CD4-positive, alpha-beta T cell treated with Interferon gamma for 1 hour (primary cell): ENCODE measurements around the gene MRTFA.
"Not testable (repeated sequence)": the region's sequence is repeated elsewhere in the genome, so short reads cannot be mapped to it uniquely, and the experiment has no call there.

Source experiments
- DNase-seq: peaks from one replicate; pipeline ENCODE4 v3.0.0-alpha.2; 2020

MRTFA gene

DNA sequence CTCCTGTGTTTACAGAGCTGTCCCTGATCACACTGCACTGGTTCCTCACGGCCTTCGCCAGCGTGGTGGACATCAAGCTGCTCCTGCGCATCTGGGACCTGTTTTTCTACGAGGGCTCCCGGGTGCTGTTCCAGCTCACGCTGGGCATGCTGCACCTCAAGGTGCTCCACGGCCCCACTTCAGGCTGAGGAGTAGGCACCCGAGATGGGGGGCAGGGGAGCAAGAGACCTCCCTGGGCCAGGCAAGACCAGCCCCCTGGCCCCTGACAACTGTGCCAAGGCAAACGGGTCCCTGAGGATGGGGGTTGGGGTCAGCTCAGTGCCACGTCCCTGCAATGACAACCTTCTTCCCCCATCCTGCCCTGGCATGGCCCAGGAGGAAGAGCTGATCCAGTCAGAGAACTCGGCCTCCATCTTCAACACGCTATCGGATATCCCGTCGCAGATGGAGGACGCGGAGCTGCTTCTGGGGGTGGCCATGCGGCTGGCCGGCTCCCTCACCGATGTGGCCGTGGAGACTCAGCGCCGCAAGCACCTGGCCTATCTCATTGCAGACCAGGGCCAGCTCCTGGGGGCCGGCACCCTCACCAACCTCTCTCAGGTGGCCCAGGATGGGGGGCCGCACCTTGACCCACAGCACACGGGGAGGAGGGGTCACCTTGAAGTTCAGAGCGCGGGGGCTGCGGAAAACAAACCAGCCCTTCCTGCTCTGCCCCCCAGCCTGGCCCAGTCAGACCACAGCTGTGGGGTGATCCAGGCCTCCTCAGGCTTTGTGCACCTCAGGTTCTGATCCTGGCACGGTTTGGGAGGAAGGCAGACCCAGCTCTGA lies 230.2 kb downstream of the MRTFA start:
- DNase-seq: no peak

DNA sequence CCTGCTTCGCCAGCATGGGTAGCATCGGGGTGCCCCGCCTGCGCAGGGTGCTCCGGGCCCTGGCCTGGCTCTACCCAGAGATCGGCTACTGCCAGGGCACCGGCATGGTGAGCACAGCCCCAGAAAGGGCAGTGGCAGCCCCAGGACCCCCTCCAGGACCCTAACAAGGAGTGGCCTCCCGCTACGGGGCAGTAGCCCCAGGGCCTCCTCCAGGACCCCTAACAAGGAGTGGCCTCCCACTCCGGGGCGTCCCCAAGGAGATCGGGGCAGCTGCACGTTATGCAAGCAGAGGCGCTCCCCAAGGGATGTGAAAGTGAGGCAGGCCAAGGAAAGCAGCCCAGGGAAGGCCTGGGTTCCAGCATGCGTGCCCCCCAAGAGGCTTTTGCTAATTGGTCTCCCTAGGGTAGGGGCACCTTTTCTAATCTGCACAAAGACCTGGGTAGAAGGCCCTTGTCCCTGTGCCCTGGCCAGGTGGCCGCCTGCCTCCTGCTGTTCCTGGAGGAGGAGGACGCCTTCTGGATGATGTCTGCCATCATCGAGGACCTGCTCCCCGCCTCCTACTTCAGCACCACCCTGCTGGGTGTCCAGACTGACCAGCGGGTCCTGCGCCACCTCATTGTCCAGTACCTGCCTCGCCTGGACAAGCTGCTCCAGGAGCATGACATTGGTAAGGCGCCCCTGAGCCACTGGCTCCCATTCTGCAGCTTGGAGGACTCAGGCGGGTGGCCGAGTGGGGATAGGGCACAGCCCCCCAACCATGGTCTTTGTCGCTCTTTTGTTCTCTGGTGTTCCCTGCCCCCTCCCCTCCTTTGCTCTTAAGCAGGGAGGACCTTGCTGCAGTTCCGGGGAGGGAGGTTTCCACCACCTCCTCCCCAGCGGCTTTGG lies 231.1 kb downstream of the MRTFA start:
- no peak for DNase-seq

DNA sequence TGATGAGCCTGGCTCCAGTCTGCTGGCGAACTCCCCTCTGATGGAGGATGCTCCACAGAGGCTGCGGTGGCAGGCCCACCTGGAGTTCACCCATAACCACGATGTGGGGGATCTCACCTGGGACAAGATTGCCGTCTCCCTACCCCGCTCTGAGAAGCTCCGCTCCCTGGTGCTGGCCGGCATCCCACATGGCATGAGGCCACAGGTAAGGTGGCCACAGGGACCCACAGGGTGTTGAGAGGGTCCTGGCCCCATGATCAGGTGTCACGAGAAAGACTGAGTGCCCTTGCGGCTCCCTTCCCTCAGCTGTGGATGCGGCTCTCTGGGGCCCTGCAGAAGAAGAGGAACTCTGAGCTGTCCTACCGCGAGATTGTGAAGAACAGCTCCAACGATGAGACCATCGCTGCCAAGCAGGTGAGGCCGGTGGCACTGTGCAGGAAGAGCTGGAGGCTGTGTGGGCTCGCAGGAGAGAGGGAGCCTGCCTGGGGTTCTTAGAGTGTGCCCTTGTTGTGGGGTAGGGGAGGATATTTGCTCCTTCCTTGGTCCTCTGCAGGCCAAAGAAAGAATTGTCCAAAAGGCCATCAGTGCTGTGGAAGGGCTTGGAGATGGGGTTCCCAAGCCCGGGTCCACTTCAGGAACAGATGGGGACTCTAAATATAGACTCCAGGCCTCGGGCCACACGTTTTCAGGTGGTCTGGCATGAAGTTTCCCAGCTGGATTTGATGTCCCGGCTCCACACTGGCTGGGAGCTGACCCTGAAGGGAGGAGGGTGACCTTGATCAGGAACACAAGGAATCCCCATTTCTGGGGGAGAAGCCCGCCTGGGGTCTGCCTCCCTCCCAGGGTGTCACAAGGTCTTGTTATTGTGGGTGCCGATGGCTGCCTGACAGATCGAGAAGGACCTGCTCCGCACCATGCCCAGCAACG lies 232.0 kb downstream of the MRTFA start:
- no peak for DNase-seq

DNA sequence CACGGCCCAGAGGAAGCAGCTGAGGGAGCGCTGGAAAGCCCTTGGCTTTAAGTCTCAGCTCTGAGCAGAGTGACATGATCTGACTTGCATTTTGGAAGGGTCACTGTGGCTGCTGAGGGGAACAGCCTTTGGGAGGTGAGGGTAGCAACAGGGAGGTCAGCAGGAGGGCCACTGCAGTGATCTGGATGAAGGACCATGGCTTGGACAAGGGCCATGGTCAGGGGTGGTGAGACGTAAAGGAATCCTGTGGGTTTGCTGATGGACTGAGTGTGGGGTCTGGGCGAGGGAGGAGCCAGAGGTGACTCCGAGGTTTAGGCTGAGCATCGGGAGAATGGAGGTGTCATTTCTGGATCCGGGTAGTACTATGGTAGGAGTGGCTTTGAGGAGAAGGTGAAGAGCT lies 232.9 kb downstream of the MRTFA start:
- DNase-seq: no peak

GRCh38 chr22:40403141-40403540 lies 233.4 kb downstream of the MRTFA start:
- DNase-seq: no peak

DNA sequence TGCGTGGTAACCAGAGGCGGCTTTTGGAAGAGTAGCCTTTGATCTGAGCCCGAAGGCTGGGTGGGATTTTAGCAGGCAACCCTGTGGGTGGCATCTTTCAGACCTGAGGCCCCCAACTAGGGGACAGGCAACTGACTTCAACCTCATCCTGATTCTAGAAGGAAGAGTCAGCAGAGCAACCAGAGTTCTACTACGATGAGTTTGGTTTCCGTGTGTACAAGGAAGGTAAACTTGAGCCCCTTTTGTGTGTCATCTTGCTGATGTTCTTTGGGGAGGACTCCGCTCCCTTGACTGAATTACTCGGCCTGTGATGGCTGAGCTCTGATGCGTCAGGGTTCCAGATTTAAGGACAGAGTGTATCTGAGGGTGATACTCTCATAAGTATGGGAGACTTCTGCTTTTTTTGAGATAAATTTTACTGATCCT lies 234.5 kb downstream of the MRTFA start:
- no peak for DNase-seq

DNA sequence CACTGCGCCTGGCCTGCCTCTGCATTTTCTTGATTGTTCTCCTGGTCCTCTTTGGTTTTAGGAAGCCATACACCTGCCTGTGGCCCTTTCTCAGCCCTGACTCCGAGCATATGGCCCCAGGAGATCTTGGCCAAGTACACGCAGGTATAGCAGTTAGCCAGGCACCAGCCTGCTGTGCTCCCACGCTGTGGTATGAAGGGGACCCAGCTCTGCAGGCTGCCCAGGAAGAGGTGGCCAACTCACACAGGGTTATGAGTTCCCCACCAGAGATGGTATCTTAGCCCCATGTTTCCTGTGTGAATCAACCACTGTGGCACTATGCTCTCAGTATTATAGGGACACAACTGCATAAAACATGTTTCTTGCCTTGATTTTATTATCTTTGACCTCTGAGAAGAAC lies 235.0 kb downstream of the MRTFA start:
- peak; percentile 50 for DNase-seq

DNA sequence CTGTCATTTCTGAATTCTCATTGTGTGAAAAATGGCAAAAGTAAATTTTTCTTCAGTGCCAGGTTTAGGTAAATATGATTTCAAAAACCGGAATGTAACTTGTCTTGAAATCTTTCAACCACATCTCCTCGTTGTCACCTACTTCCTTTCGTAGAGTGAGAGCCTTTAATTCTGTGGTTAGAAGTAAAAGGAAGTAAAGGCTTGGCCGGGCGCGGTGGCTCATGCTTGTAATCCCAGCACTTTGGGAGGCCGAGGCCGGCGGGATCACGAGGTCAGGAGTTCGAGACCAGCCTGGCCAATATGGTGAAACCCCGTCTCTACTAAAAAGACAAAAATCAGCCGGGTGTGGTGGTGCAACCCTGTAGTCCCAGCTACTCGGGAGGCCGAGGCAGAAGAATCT lies 236.4 kb downstream of the MRTFA start:
- peak; percentile 70 for DNase-seq

- no peak for DNase-seq
Observed at GRCh38 chr22:40399621-40400020, 236.9 kb downstream of the MRTFA start.

DNA sequence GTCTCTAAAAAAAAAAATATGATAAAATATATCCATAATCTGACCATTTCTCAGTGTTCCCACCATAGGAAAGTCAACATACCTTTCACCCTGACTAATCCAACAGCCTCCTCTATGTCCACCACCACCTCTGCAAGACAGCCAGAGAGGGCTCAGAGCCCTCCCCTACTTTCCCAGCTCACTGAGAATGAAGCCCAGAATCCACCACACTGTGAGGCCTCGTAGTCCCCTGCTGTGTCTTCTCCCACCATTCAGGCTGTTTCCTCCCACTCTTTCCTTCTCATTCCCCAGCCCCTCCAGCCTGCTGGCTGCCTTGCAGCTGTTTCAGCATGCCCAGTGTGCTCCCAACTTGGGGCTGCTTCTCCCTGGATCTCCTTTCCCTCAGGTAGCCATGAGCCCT lies 239.1 kb downstream of the MRTFA start:
- DNase-seq: no peak

DNA sequence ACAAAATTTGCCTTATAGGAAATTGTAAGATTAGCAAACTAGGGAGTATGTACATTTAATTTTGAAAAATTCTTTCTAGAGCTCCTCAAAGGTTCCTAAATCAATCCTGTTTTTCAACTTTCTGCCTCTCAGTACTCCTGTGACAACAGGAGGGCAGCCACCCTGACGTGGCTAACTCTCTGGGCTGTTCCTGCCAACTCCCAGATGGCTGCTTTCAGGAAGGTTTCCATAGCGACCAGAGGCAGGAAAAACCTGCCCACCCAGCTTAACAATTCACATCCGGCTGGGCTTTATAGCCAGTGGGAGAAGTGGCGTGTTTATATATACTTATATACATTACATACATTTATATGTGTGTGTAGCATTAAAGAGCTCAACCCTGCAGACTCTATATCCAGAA lies 239.6 kb downstream of the MRTFA start:
- no peak for DNase-seq

DNA sequence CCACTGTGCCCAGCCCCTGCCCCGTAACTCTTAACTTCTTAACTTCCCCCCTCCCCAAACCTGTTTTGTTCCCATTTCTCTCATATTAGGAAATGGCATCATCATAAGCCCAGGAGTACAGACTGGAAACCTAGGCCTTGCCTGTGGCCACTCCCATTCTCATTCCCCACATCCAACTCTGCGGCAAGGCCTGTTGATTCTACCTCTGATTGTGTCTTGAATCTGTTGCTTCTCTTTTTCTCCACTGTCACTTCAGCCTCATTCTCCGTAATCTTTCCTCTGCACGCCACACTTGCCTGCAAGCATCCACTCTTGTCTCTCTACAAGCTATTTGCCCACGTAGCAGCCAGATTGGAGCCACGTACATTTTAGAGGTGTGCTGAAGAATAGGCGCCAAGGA lies 240.9 kb downstream of the MRTFA start:
- no peak for DNase-seq

GRCh38 chr22:40394607-40395006 lies 241.9 kb downstream of the MRTFA start:
- no peak for DNase-seq

- DNase-seq: no peak
Observed at GRCh38 chr22:40392618-40393017, 243.9 kb downstream of the MRTFA start.

GRCh38 chr22:40391417-40391816 lies 245.1 kb downstream of the MRTFA start:
- DNase-seq: no peak

GRCh38 chr22:40388231-40388630 lies 248.3 kb downstream of the MRTFA start:
- DNase-seq: no peak

DNA sequence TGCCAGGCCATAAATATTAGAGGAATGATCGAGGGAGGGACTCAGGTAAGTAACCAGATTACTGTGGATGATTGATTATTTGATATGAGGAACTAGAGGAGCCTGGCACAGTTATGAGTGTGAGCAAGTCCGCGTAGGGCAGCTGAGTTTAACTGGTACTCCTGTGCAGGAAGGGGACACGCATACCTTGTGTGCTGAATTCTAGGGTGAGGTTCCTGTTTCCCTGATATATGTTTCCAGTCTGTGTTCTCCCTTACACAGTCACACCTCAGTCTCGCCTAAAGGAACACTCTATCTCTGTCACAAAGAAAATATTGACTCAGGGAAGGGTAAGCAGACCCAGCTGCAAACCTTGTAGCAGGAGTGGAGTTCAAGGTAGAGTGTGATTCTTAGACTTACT lies 248.8 kb downstream of the MRTFA start:
- no peak for DNase-seq

DNA sequence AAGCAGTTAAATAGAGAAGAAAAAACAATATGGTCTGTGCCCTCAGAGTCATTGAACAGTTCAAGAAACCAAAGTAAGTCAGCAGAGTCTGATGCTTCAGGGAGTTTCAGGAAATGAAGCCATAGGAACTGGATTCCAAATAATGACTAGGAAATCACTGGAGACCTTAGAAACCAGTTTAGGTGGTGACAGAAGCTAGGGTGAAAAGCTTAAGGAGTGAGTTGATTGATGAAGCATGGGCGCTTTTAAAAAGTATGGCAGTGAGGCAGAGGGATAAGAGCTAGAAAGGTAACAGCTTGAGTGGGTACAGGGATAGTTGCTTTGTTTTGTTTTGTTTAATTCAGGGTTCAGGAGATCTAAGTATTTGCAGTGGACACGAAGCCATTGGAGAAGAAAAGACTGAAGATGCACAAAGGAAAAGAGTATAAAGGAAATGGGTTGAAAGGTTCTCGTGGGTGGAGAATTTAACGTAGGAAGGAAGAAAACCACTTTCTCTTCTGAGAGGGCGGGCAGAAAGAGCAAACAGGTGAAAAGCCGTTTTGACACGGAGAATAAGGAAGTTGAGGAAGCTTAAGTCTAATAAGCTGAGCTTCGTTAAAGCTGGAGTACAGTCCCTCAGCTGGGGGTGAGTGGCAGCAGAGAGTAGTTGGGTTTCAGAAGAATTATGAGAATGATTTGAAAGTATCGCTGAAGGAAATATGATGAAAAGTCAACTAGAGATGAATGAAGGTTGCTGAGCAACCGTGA lies 251.3 kb downstream of the MRTFA start:
- DNase-seq: peak; percentile 41

DNA sequence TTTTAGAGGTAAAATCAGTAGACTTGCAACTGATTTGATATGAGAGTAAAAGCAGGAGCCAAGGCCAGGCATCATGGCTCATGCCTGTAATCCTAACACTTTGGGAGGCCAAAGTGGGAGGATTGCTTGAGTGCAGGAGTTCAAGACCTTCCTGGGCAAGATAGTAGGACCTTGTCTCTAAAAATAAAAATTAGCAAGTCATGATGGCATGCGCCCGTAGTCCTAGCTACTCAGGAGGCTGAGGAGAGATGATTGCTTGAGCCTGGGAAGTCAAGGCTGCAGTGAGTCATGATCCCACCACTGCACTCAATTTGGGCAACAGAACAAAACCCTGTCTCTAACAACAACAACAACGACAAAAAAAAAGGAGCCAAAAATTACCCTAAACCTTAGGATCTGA lies 252.6 kb downstream of the MRTFA start:
- DNase-seq: no peak

DNA sequence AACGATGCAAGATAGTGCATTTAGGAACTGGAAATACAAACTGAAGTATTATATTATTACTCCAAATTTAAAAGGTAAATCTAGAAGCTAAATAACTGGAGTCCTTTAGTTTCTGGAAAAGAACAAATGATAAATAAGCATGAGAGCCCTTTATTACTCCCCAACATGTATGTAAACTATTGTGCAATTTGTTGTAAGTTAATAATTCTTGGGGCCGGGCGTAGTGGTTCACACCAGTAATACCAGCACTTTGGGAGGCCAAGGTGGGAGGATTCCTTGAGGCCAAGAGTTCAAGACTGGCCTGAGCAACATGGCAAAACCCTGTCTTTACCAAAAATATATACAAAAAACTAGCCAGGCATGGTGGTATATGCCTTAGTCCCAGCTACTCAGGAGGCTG lies 255.1 kb downstream of the MRTFA start:
- no peak for DNase-seq

GRCh38 chr22:40378448-40378847 lies 258.1 kb downstream of the MRTFA start:
- not testable (repeated sequence) for DNase-seq

DNA sequence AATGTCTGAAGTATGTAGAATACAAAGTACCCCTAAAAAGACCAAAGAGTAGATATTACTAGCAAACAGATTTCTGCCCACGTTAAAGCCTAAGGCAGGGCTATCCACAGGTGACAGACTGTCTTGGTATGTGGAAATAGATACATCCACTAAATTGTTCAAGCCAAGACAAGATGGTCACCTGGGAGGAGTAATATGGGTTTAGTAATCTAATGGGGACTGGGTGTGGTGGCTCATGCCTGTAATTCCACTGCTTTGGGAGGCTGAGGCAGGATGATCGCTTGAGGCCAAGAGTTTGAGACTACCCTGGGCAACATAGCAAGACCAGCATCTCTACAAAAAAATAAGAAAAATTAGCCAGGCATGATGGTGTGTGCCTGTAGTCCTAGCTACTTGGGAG lies 258.6 kb downstream of the MRTFA start:
- no peak for DNase-seq
